ENCODE results near the gene PRPF18.

- TF ChIP-seq CTCF (IDR thresholded peaks at IDR 0.05; ENCODE audit: borderline replicate concordance, extremely low read depth, low read length, poor library complexity, severe bottlenecking) (no peak), EZH2 (IDR thresholded peaks at IDR 0.05; ENCODE audit: borderline replicate concordance, low read depth, low read length, severe bottlenecking) (no peak)
Observed at GRCh38 chr10:13560597-13560996, 26.2 kb upstream of the PRPF18 start.

All from DND-41 (cell line).